ENCODE data around the gene TMEM182.
A peak's percentile ranks its signal among the peaks of the same experiment; 100 is the strongest.

The TMEM182 gene

DNA sequence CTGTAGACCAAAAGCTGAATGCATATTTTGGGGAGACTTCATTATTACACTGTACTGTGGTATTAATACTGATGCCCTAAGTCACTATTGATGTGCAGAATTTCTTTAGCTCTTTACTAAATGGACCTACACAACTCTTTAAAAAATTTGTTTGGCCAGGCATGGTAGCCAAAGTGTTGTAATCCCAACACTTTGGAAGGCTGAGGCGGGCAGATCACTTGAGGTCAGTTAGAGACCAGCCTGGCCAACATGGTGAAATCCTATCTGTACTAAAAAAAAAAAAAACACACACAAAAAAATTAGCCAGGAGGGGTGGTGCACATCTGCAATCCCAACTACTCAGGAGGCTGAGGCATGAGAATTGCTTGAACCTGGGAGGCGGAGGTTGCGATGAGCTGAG lies 6.4 kb downstream of the TMEM182 start:
- no peak for DNase-seq (ENCODE audit: low read depth)

DNA sequence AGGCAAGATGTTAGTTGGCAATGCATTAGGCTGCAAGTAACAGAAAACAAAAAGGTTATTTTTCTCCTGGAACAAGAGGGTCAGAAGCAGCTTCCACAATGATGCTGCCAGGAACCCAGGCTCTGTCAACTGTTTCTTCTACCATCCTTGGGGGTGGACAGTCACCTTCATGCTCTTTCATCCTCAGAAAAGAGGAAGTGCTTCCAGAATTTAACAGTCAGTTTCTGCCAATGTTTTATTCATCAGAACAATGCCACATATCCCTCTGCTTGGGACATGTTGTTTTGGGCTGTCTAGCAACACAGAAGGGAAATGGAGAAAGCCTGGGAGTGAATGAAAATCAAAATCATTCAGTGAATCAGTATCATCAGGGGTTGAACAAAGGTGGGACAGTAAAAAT lies 7.1 kb downstream of the TMEM182 start:
- DNase-seq (ENCODE audit: low read depth): no peak

GRCh38 chr2:102770506-102770905 lies 8.7 kb downstream of the TMEM182 start:
- DNase-seq (ENCODE audit: low read depth): no peak

GRCh38 chr2:102771114-102771513 lies 9.3 kb downstream of the TMEM182 start:
- DNase-seq (ENCODE audit: low read depth): no peak

GRCh38 chr2:102772659-102773058 lies 10.8 kb downstream of the TMEM182 start:
- no peak for DNase-seq (ENCODE audit: low read depth)

GRCh38 chr2:102773149-102773705 lies 11.4 kb downstream of the TMEM182 start:
- DNase-seq (ENCODE audit: low read depth): no peak

DNA sequence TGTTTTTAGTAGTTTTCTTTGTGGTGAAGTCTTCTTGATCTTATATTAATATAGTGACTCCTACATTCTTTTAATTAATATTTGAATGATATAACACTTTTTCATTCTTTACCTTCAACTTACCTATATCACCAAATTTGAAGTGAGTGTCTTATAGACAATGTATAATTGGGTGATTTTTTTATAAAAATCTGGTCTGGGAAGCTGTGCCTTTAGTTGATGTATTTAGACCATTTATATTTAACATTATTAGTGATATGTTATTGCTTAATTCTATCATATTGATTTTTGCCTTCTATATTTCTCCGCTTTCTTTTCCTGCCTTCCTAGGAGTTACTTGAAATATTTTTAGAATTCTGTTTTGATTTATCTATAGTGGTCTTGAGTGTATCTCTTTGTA lies 16.4 kb downstream of the TMEM182 start:
- DNase-seq (ENCODE audit: low read depth): no peak

- no peak for DNase-seq (ENCODE audit: low read depth)
Observed at GRCh38 chr2:102780467-102780866, 18.6 kb downstream of the TMEM182 start.

- DNase-seq (ENCODE audit: low read depth): no peak
Observed at GRCh38 chr2:102782187-102782586, 20.4 kb downstream of the TMEM182 start.

DNA sequence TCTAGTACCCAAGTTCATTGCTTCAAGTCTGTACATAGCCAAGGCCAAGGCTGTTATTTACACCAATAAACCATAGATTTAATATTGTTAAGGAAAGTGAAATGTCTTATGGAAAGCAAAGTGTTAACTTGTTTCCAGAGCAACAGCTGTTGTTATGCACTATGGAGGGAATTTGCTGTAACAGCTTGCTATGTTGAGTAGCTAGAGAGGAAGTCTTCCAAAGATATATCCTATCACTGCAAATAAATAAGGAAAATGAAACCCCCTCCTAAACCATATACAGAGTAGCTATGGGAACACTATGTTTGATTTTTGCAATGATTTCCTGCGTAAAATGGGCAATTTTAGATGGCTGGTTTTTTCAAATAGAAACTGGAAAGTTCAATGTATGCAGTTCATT lies 21.1 kb downstream of the TMEM182 start:
- DNase-seq (ENCODE audit: low read depth): no peak

GRCh38 chr2:102783506-102784183 lies 21.8 kb downstream of the TMEM182 start:
- no peak for DNase-seq (ENCODE audit: low read depth)

- no peak for DNase-seq (ENCODE audit: low read depth)
Observed at GRCh38 chr2:102784940-102785339, 23.1 kb downstream of the TMEM182 start.

GRCh38 chr2:102788216-102788884 lies 26.5 kb downstream of the TMEM182 start:
- DNase-seq (ENCODE audit: low read depth): no peak

DNA sequence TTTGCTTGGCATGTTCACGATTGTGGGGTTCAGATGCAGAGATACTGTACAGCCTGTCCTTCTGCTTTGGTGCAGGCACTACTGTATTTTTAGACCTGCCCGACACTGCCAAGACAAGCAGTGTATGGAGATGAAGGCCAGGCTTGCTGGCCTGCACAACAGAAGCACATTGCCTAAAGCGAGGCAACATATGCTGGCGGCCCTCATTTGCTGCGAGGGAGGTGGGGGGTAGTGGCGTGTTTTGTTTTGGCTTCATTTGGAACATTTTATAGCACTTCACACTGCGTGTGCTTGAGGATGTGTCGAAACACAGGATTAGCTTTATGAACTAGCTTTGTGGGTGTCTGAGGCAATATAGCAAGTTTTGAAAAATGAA lies 27.0 kb downstream of the TMEM182 start:
- no peak for DNase-seq (ENCODE audit: low read depth)

GRCh38 chr2:102789349-102790090 lies 27.7 kb downstream of the TMEM182 start:
- no peak for DNase-seq (ENCODE audit: low read depth)

- no peak for DNase-seq (ENCODE audit: low read depth)
Observed at GRCh38 chr2:102790091-102790455, 28.2 kb downstream of the TMEM182 start.

DNA sequence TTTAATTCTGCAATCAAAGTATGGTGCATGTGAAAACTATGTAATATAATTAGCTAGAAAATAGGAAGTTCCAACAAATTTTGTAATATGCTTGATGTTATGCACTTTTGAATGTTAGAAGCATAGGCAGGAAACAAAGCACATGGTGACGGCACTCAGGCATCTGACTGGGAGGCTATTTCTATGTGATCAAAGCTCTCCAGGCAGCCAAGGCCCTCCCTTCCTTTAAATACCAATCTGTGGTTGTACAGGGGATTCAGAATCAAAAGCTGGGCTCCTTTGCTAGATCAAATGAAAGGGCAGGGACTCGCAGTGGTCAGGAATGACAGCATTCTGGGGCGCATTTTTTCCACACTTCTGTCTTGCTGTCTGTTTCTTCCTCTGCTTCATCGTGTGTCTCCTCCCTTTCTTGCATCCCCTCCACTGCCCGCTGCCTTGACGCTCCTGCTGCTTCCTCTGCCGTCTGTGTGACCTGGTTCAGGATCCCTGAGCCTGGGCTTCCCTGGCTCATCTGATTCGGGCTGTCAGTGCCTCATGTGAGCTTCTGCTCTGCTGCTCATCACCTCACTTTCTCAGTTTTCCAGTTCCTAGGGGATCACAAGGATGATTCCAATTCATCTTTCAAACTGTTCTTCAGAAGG lies 30.9 kb downstream of the TMEM182 start:
- no peak for DNase-seq (ENCODE audit: low read depth)

DNA sequence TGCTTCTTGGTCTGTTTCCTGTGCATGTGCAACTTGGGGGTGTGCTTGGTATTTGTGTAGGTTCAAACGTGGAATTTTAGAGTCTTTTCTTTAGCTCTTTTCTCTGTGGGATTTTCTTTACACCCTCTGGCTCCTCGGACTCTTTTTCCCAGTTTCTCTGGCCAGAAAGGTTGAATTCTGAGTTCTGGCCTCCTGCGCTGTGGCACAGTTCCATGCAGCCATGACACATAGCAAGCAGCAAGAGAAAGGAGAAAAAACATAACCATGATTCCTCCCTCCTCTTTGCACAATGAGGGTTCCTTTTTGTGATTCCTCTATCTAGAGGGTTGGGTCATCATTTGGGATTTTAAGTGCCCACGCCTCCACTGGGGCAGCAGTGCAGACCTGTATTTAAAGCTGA lies 33.8 kb downstream of the TMEM182 start:
- no peak for DNase-seq (ENCODE audit: low read depth)

- no peak for DNase-seq (ENCODE audit: low read depth)
Observed at GRCh38 chr2:102796337-102796736, 34.5 kb downstream of the TMEM182 start.

DNA sequence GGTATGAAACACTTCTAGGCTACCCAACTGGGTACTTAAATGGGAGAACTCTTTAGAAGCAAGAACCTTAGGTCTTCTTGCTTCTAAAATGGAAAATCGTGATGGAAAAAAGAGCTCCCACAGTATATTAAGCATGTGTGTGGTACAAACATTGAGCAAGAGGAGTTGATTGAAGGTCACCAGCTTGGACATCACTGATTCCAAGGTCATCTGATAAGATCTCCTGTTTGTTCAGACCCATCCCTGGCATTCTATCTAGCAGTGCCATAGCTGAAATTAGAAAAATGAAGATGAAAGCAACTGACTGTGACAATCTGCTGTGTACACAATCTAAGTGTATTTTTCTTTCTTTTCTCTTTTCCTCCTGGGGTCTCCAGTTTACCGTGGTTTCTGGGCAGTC lies 35.7 kb downstream of the TMEM182 start:
- no peak for DNase-seq (ENCODE audit: low read depth)

DNA sequence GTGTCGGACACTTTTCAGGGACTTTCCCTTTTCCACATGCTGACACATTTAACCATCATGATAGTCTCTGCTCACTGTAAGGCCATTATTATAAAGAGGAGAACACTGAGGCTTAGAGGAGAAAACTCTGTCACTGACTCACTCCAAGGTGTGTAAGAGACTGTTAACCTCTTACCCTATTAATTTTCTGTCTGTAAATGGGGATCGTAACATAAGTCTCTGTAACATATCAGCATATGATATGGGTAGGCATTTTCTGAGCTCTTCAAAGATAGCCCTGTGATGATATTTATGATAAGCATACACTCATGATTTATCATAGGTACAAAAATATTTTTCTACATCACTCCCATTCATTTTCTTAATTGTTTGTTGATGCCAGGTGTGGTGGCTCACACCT lies 36.4 kb downstream of the TMEM182 start:
- DNase-seq (ENCODE audit: low read depth): no peak

DNA sequence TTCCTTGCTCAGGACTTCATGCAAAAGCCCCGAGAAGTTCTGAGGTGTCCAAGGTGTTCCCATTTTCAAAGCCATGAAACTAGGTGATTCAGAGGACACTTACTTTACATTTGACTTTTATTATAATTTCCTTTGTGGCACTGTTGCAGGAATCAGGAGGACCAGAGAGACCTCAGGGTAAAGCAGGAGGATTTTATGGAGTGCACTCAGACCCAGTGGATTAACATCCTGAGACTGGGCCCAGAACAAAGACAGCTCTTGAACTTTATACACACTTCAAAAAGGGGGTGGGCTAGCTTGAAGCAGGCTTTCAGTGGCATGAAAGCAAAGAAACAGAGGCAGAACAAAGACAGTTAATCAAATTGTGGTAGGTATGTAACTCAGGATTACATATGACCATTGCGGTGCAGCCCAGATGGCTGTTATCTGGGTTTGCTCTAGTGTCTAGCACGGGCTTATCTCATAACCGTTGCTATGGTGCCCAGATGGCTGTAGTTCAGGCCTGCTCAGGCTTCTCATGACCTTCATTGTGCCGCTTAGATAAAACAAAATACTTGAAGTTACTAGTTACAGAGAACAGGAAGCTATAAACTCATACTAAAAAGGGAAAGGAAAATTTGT lies 39.4 kb downstream of the TMEM182 start:
- peak; percentile 48 for DNase-seq (ENCODE audit: low read depth)
